Loucy (cell line): Measurements from ENCODE around the gene SCFD2.

Source experiments
- H2AFZ ChIP-seq: fragments of 200-600 bp; sonication (generic); 2 replicates; pipeline ENCODE4 v1.6.0; 2016; ENCODE audit warnings: antibody characterized with exemption, mild to moderate bottlenecking, low read length, moderate library complexity
- H3F3A ChIP-seq: fragments of 200-600 bp; 2 replicates; pipeline ENCODE4 v1.6.0; 2016; ENCODE audit warnings: antibody characterized with exemption, low read depth, mild to moderate bottlenecking
- H3K27me3 ChIP-seq: fragments of 200-600 bp; sonication (generic); 2 replicates; pipeline ENCODE4 v1.6.1; 2014; ENCODE audit warnings: low read length, mild to moderate bottlenecking; ENCODE audit not compliant: insufficient read depth, poor library complexity, severe bottlenecking
- H3K36me3 ChIP-seq: fragments of 200-600 bp; sonication (generic); 2 replicates; pipeline ENCODE4 v1.6.1; 2016; ENCODE audit warnings: low read length; ENCODE audit not compliant: insufficient read depth
- H3K4me1 ChIP-seq: fragments of 200-600 bp; sonication (generic); 2 replicates; pipeline ENCODE4 v1.5.1; 2014; ENCODE audit warnings: low read length, mild to moderate bottlenecking; ENCODE audit not compliant: insufficient read depth, poor library complexity, severe bottlenecking
- H3K4me2 ChIP-seq: fragments of 200-600 bp; sonication (generic); 2 replicates; pipeline ENCODE4 v1.6.0; 2014; ENCODE audit warnings: antibody characterized with exemption, low read length, low read depth, mild to moderate bottlenecking; ENCODE audit not compliant: poor library complexity, severe bottlenecking
- H3K4me3 ChIP-seq: fragments of 200-600 bp; sonication (generic); 2 replicates; pipeline ENCODE4 v1.5.1; 2014; ENCODE audit warnings: low read length, mild to moderate bottlenecking, mixed read lengths; ENCODE audit not compliant: poor library complexity, severe bottlenecking
- H3K79me2 ChIP-seq: fragments of 200-600 bp; sonication (generic); 2 replicates; pipeline ENCODE4 v1.6.1; 2014; ENCODE audit warnings: low read length; ENCODE audit not compliant: insufficient read depth
- H3K9ac ChIP-seq: fragments of 200-600 bp; sonication (generic); 2 replicates; pipeline ENCODE4 v1.6.0; 2014; ENCODE audit warnings: mild to moderate bottlenecking, low read depth, low read length, moderate library complexity; ENCODE audit not compliant: poor library complexity, severe bottlenecking
- H3K9me2 ChIP-seq: fragments of 200-600 bp; sonication (generic); replicated peaks from 2 replicates; pipeline ENCODE4 v1.6.1; 2016; ENCODE audit warnings: low read depth, low read length, mixed read lengths
- H3K9me3 ChIP-seq: fragments of 200-600 bp; sonication (generic); 2 replicates; pipeline ENCODE4 v1.6.1; 2014; ENCODE audit warnings: mild to moderate bottlenecking, antibody characterized with exemption, low read length, low read depth; ENCODE audit not compliant: insufficient read depth
- H4K20me1 ChIP-seq: fragments of 200-600 bp; sonication (generic); 2 replicates; pipeline ENCODE4 v1.6.0; 2014; ENCODE audit warnings: antibody characterized with exemption, low read length, mild to moderate bottlenecking; ENCODE audit not compliant: insufficient read depth, poor library complexity, severe bottlenecking
- EZH2phosphoT487 ChIP-seq: fragments of 200-600 bp; IDR thresholded peaks from 2 replicates; pipeline ENCODE4 v1.6.1; 2018; ENCODE audit warnings: antibody characterized with exemption, mild to moderate bottlenecking, moderate library complexity, borderline replicate concordance
- TF ChIP-seq, protein P1 (sequence below): fragments of 200-600 bp; sonication (generic); conservative IDR thresholded peaks from 2 replicates; pipeline ENCODE4 v1.5.1; 2014; ENCODE audit warnings: mild to moderate bottlenecking, antibody characterized with exemption, low read length

The SCFD2 gene

DNA sequence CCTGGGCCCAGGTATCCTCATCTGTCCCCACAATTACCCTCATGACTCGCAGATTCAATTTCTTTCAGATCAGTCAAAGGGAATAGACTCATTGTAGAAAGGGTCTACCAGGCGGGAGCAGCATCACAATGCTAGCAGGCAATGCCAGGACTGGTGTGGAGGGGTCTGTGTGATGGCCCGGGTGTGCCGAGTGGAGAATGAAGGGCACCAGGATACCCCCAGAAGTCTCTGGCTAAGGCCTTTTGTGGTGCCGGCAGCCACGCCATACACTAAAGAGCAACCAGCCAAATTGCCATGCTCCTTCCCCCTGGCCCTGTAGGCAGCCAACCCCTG, 541.6 kb downstream of the SCFD2 start:
- H3F3A ChIP-seq = no peaks in the 10 kb centered on the region
- H3K9me2 ChIP-seq = no peaks in the 10 kb centered on the region
- no peaks in the 10 kb centered on the region for H4K20me1 ChIP-seq
- no peak overlapping the region for H2AFZ ChIP-seq
- H3K4me1 ChIP-seq = peaks cover 6% of the 10 kb centered on the region
- H3K4me2 ChIP-seq = no peak overlapping the region
- H3K4me3 ChIP-seq = no peak overlapping the region
- no peaks in the 10 kb centered on the region for H3K27me3 ChIP-seq
- no peaks in the 10 kb centered on the region for H3K36me3 ChIP-seq
- TF ChIP-seq EZH2phosphoT487 = no peak
- TF ChIP-seq, protein P1, sequence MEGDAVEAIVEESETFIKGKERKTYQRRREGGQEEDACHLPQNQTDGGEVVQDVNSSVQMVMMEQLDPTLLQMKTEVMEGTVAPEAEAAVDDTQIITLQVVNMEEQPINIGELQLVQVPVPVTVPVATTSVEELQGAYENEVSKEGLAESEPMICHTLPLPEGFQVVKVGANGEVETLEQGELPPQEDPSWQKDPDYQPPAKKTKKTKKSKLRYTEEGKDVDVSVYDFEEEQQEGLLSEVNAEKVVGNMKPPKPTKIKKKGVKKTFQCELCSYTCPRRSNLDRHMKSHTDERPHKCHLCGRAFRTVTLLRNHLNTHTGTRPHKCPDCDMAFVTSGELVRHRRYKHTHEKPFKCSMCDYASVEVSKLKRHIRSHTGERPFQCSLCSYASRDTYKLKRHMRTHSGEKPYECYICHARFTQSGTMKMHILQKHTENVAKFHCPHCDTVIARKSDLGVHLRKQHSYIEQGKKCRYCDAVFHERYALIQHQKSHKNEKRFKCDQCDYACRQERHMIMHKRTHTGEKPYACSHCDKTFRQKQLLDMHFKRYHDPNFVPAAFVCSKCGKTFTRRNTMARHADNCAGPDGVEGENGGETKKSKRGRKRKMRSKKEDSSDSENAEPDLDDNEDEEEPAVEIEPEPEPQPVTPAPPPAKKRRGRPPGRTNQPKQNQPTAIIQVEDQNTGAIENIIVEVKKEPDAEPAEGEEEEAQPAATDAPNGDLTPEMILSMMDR = no peak
- H3K9me3 ChIP-seq = no peaks in the 10 kb centered on the region
- no peaks in the 10 kb centered on the region for H3K79me2 ChIP-seq
- H3K9ac ChIP-seq = no peak overlapping the region

GRCh38 chr4:52823702-52824092, 542.2 kb downstream of the SCFD2 start:
- Histone ChIP-seq H3K4me1 (peaks cover 6% of the 10 kb centered on the region), H3K27me3 (no peaks in the 10 kb centered on the region), H3K36me3 (no peaks in the 10 kb centered on the region), H2AFZ (no peak overlapping the region), H3F3A (no peaks in the 10 kb centered on the region), H3K4me3 (no peak overlapping the region), H3K9me3 (no peaks in the 10 kb centered on the region), H3K9ac (no peak overlapping the region), H3K9me2 (no peaks in the 10 kb centered on the region), H3K79me2 (no peaks in the 10 kb centered on the region), H3K4me2 (no peak overlapping the region), H4K20me1 (no peaks in the 10 kb centered on the region)
- TF ChIP-seq, protein P1 = no peak
- no peak for TF ChIP-seq EZH2phosphoT487
